HepG2 (cell line): ENCODE measurements around the gene CAVIN1. TPM values are rescaled to one million over a fixed set of nuclear protein-coding genes. Genes with fewer than 3 reads are reported as not detected.
"Not testable (repeated sequence)": the region's sequence is repeated elsewhere in the genome, so short reads cannot be mapped to it uniquely, and the experiment has no call there.

Source experiments
- ATAC-seq: fragments of 200-7000 bp; cut with Tn5 transposase; 3 replicates; pipeline ENCODE4 v1.9.1; 2020; ENCODE audit warnings: mild to moderate bottlenecking, moderate library complexity
- BruUV-seq: library from RNA; stranded (reverse); fragments of 400-500 nt; replicated peaks from 2 replicates; lab custom pipeline; 2021; lab: Mats Ljungman, UMichigan
- CTCF ChIA-PET: fragments of 300-600 bp; formaldehyde crosslinking; extraction: SDS; loops from one replicate; lab custom pipeline; 2021; ENCODE audit warnings: low total read pairs, inconsistent platforms, low intra/inter-chr PET ratio; lab: Yijun Ruan, JAX
- POLR2A ChIA-PET: fragments of 350-600 bp; sonication (Branson Sonifier 250); formaldehyde crosslinking; loops from one replicate; lab custom pipeline; 2020; ENCODE audit warnings: antibody characterized with exemption, inconsistent platforms; lab: Yijun Ruan, JAX
- DNase-seq: peaks from one replicate; pipeline ENCODE4 v3.0.0-alpha.2; 2015; ENCODE audit warnings: low spot score
- FAIRE-seq: peaks from 3 replicates; lab custom pipeline; 2011; peaks lifted over from hg19 to GRCh38; lab: Jason Lieb, UNC
- H2AFZ ChIP-seq: one replicate; pipeline ENCODE4 v1.6.1; 2011; ENCODE audit warnings: low read length, inconsistent platforms
- H3K27ac ChIP-seq: fragments of 300-600 bp; 3 replicates; pipeline ENCODE4 v1.8.0; 2011; ENCODE audit warnings: mixed run types, mild to moderate bottlenecking, mixed read lengths, low read length, inconsistent platforms; ENCODE audit not compliant: insufficient read depth; ENCODE audit errors: extremely low read length
- H3K27me3 ChIP-seq, 2 experiments: fragments of 200-600 bp in 1 of 2; 2 replicates in 1 of 2; 3 replicates in 1 of 2; pipeline versions ENCODE4 v1.6.0 to v1.8.0; 2011; ENCODE audit warnings: low read length in 2 of 2, mild to moderate bottlenecking in 2 of 2, moderate library complexity in 2 of 2, inconsistent platforms in 1 of 2; ENCODE audit not compliant: insufficient read depth in 2 of 2, control insufficient read depth in 1 of 2
- H3K36me3 ChIP-seq, 2 experiments: fragments of 200-600 bp in 1 of 2; replicated peaks in 1 of 2; 2 replicates in 1 of 2; 3 replicates in 1 of 2; pipeline versions ENCODE4 v1.5.1 to v1.8.0; 2011; ENCODE audit warnings: low read length in 2 of 2, inconsistent platforms in 1 of 2; ENCODE audit not compliant: insufficient read depth in 2 of 2, control insufficient read depth in 1 of 2
- H3K4me1 ChIP-seq: 2 replicates; pipeline ENCODE4 v1.5.1; 2012; ENCODE audit warnings: low read length, inconsistent platforms; ENCODE audit not compliant: insufficient read depth
- H3K4me2 ChIP-seq: 2 replicates; pipeline ENCODE4 v1.6.0; 2011; ENCODE audit warnings: low read depth, low read length, inconsistent platforms
- H3K4me3 ChIP-seq, 3 experiments: fragments of 200-600 bp in 1 of 3; sonication (generic), shearing (Covaris generic) in 1 of 3; replicated peaks in 1 of 3; 2 replicates each; pipeline ENCODE4 v1.5.1; 2011 to 2016; ENCODE audit warnings: low read length in 3 of 3, inconsistent platforms in 2 of 3, low read depth in 2 of 3, mild to moderate bottlenecking in 2 of 3, control low read depth in 1 of 3, mixed read lengths in 1 of 3; ENCODE audit not compliant: insufficient read depth in 1 of 3
- H3K79me2 ChIP-seq: one replicate; pipeline ENCODE4 v1.6.1; 2011; ENCODE audit warnings: low read length, inconsistent platforms; ENCODE audit not compliant: insufficient read depth
- H3K9ac ChIP-seq: 2 replicates; pipeline ENCODE4 v1.6.0; 2011; ENCODE audit warnings: mild to moderate bottlenecking, low read depth, low read length, inconsistent platforms; ENCODE audit not compliant: insufficient read depth
- H3K9me3 ChIP-seq: 2 replicates; pipeline ENCODE4 v1.5.1; 2012; ENCODE audit warnings: mild to moderate bottlenecking, low read length
- H4K20me1 ChIP-seq: 2 replicates; pipeline ENCODE4 v1.6.0; 2011; ENCODE audit warnings: inconsistent platforms, mild to moderate bottlenecking, low read length, moderate library complexity; ENCODE audit not compliant: insufficient read depth
- MXD1 ChIP-seq: sonication (generic); formaldehyde crosslinking; IDR thresholded peaks from 2 replicates; pipeline ENCODE4 v1.4.0; 2020; ENCODE audit warnings: mild to moderate bottlenecking, missing genetic modification reagents
- ZNF121 ChIP-seq: sonication (generic); formaldehyde crosslinking; IDR thresholded peaks from 2 replicates; pipeline ENCODE4 v1.5.0; 2020; ENCODE audit warnings: mild to moderate bottlenecking, missing genetic modification reagents
- ZNF235 ChIP-seq: sonication (generic); formaldehyde crosslinking; IDR thresholded peaks from 2 replicates; pipeline ENCODE4 v1.8.1; 2023; ENCODE audit warnings: mild to moderate bottlenecking, missing genetic modification reagents, borderline replicate concordance
- WGBS: methylation state at CpG from one replicate; pipeline ENCODE4 v1.1.6; 2017; ENCODE audit warnings: low lambda C conversion rate; 5-methylcytosine and 5-hydroxymethylcytosine counted together
- in situ Hi-C: cut with HindIII; loops from 2 replicates; pipeline ENCODE4 v1.10.0; 2017; ENCODE audit warnings: low pct_unique_long_range_greater_than_20kb; ENCODE audit not compliant: extremely low pct_ligation_motif_present
- intact Hi-C: fragments of 100-400 bp; cut with micrococcal nuclease; formaldehyde crosslinking; loops from one replicate; pipeline ENCODE4 v1.10.0; 2022; ENCODE audit not compliant: unreplicated experiment
- polyA plus RNA-seq, 8 experiments: library from polyadenylated mRNA; depleted of rRNA in 3 of 8; stranded (reverse) in 7 of 8; unstranded in 1 of 8; fragments of >200 nt; fragmentation: Illumina TruSeq in 4 of 8; extraction: Trizol in 4 of 8; gene quantifications; 2 replicates each; pipeline versions ENCODE4 v1.2.1 to v1.2.3, GENCODE V29; 2011 to 2016; ENCODE audit warnings: low read depth in 4 of 8, missing spikeins in 1 of 8, mixed read lengths in 1 of 8; ENCODE audit not compliant: insufficient read depth in 1 of 8
- total RNA-seq, 5 experiments: library from RNA; depleted of rRNA; stranded (reverse); fragments of >200 nt; fragmentation: Illumina TruSeq; extraction: Trizol; gene quantifications; 2 replicates each; pipeline ENCODE4 v1.2.3, GENCODE V29; 2016; ENCODE audit warnings: low read depth in 1 of 5
- TF ChIP-seq, protein P1 (sequence below): sonication (generic); formaldehyde crosslinking; IDR thresholded peaks from 2 replicates; pipeline ENCODE4 v1.8.0; 2022; ENCODE audit warnings: mild to moderate bottlenecking, missing genetic modification reagents, moderate library complexity

Gene CAVIN1
- total and polyA plus RNA-seq, 2 of the 13 experiments (the other 11 are each of a cell fraction or from before 2014, with no cell fraction given), result 15.9 to 25.5 TPM

DNA sequence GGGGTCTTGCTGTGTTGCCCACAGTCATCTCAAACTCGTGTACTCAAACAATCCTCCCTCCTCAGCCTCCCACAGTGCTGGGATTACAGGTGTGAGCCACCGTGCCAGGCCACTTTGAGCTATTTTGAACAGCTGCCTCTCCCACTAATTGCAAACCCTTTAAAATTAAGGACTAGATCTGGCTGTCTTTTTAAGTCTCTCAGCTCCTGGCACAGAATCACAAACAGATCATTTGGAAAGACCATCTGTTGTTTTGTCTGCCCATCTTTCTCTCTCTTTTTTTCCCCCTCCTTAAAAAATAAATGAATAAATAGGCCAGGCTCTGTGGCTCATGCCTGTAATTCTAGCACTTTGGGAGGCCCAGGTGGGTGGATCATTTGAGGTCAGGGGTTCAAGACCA is 23.9 kb downstream of the CAVIN1 start:
- no peak for ATAC-seq
- DNase-seq, result no peak
- FAIRE-seq, result no peak
- Histone ChIP-seq H3K4me2 (no peak overlapping the region), H3K4me1 (peaks cover 38% of the 10 kb centered on the region), H3K4me3 (no peak overlapping the region), H3K9ac (no peak overlapping the region), H3K79me2 (no peaks in the 10 kb centered on the region), H3K9me3 (no peaks in the 10 kb centered on the region), H3K27ac (no peak overlapping the region), H2AFZ (no peak overlapping the region), H3K27me3 (no peaks in the 10 kb centered on the region), H4K20me1 (no peaks in the 10 kb centered on the region), H3K36me3 (peaks cover 2 to 4% of the 10 kb centered on the region in 2 experiments; a peak in 3 of 5 replicates)
- ChIA-PET CTCF (interaction anchor here (3.8 kb wide), 1 partner anchor 77 kb away, joined by 15 read pairs; no protein-coding TSS in a partner anchor), POLR2A (interaction anchor here (0.7 to 4.6 kb wide), 4 partner anchors 8 to 87 kb away, joined by 3 to 57 read pairs (median 4); partner anchors contain the start of gene STAT3)
- intact Hi-C loops, result no loop called here
- 31% methylated on average over 2 of the region's 2 CpGs for WGBS
- no TSS peak for BruUV-seq
- in situ Hi-C loops, result no loop called here
- TF ChIP-seq ZNF235 (CRISPR knock-in tag), result no peak
- TF ChIP-seq ZNF121 (CRISPR knock-in tag), result 0 out of 2 replicates have a peak, but pooled peaks have one; percentile 18
- TF ChIP-seq, protein P1, sequence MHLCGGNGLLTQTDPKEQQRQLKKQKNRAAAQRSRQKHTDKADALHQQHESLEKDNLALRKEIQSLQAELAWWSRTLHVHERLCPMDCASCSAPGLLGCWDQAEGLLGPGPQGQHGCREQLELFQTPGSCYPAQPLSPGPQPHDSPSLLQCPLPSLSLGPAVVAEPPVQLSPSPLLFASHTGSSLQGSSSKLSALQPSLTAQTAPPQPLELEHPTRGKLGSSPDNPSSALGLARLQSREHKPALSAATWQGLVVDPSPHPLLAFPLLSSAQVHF (CRISPR knock-in tag), result no peak
- TF ChIP-seq MXD1, result no peak

DNA sequence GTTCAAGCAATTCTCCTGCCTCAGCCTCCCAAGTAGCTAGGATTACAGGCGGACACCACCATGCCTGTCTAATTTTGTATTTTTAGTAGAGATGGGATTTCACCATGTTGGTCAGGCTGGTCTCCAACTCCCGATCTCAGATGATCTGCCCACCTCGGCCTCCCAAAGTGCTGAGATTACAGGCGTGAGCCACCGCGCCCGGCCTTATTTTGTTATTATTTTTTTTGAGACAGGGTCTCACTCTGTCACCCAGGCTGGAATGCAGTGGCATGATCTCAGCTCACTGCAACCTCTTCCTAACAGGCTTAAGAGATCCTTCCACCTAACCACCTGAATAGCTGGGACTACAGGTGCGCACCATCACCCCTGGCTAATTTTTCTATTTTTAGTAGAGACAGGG is 27.5 kb downstream of the CAVIN1 start:
- H3K9ac ChIP-seq, H3K79me2 ChIP-seq, H2AFZ ChIP-seq, FAIRE-seq, POLR2A ChIA-PET, ATAC-seq, H3K4me2 ChIP-seq, DNase-seq, BruUV-seq, H4K20me1 ChIP-seq, H3K36me3 ChIP-seq, intact Hi-C loops, CTCF ChIA-PET, H3K9me3 ChIP-seq, H3K27me3 ChIP-seq, in situ Hi-C loops, H3K4me3 ChIP-seq, H3K27ac ChIP-seq: not testable (repeated sequence)
- WGBS, result 85% methylated on average over 8 of the region's 8 CpGs
- peaks cover 64% of the 10 kb centered on the region for H3K4me1 ChIP-seq
